ENCODE results near the gene HTR7. TPM values are rescaled to one million over a fixed set of nuclear protein-coding genes. Genes with fewer than 3 reads are reported as not detected.

The HTR7 gene
- total and polyA plus RNA-seq, 2 donors from 2014 or later: 0.38 TPM; not detected in 1

GRCh38 chr10:90745565-90745964 lies 112.3 kb downstream of the HTR7 start:
- TF ChIP-seq, protein P1, sequence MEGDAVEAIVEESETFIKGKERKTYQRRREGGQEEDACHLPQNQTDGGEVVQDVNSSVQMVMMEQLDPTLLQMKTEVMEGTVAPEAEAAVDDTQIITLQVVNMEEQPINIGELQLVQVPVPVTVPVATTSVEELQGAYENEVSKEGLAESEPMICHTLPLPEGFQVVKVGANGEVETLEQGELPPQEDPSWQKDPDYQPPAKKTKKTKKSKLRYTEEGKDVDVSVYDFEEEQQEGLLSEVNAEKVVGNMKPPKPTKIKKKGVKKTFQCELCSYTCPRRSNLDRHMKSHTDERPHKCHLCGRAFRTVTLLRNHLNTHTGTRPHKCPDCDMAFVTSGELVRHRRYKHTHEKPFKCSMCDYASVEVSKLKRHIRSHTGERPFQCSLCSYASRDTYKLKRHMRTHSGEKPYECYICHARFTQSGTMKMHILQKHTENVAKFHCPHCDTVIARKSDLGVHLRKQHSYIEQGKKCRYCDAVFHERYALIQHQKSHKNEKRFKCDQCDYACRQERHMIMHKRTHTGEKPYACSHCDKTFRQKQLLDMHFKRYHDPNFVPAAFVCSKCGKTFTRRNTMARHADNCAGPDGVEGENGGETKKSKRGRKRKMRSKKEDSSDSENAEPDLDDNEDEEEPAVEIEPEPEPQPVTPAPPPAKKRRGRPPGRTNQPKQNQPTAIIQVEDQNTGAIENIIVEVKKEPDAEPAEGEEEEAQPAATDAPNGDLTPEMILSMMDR (IDR thresholded peaks at IDR 0.05; ENCODE audit: borderline replicate concordance, extremely low read depth, insufficient read depth): no peak
- DNase-seq (no peak), FAIRE-seq (no peak)
- H3K27ac ChIP-seq (ENCODE audit: low read depth in 2 of 2, low read length in 2 of 2): no peak overlapping the region
- H3K4me1 ChIP-seq (ENCODE audit: control insufficient read depth in 2 of 3, insufficient read depth in 2 of 3, low read depth in 1 of 3, low read length in 3 of 3): no peaks in the 10 kb centered on the region
- no peak overlapping the region for H3K4me3 ChIP-seq (ENCODE audit: low read length in 3 of 3)
- H3K27me3 ChIP-seq (ENCODE audit: control insufficient read depth, insufficient read depth, low read length): no peaks in the 10 kb centered on the region
- no peaks in the 10 kb centered on the region for H3K9me3 ChIP-seq (ENCODE audit: control insufficient read depth in 2 of 3, insufficient read depth in 1 of 3, low read length in 3 of 3)
- no peak overlapping the region for H3K9ac ChIP-seq (ENCODE audit: low read length in 3 of 3)
- H3K36me3 ChIP-seq (ENCODE audit: control insufficient read depth in 2 of 3, insufficient read depth in 3 of 3, low read length in 3 of 3): no peaks in the 10 kb centered on the region
- intact Hi-C loops (cut with DNase I): no loop called here

DNA sequence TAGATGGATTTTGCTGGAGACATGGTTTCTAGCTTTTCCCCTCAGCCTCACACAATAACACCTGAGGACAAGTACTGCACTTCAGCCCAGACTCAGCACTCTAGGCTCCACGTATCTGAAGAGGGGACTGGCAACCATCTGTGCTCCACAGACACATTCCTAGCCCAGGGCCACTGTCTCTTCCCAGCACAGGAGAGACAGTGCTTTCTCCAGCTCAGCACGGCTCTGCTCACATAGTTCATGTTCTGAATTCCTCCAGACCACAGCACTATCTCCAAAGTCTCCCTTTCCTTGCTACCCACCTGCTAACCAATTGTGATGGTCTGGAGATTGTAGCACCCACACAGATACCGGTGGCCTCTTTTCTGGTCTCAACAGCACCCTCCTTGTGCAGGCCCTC lies 114.5 kb downstream of the HTR7 start:
- no peaks in the 10 kb centered on the region for H3K27me3 ChIP-seq (ENCODE audit: control insufficient read depth, insufficient read depth, low read length)
- intact Hi-C loops (cut with DNase I): no loop called here
- FAIRE-seq: no peak
- H3K36me3 ChIP-seq (ENCODE audit: control insufficient read depth in 2 of 3, insufficient read depth in 3 of 3, low read length in 3 of 3): no peaks in the 10 kb centered on the region
- no peaks in the 10 kb centered on the region for H3K4me1 ChIP-seq (ENCODE audit: control insufficient read depth in 2 of 3, insufficient read depth in 2 of 3, low read depth in 1 of 3, low read length in 3 of 3)
- TF ChIP-seq, protein P1 (IDR thresholded peaks at IDR 0.05; ENCODE audit: borderline replicate concordance, extremely low read depth, insufficient read depth): no peak
- H3K9me3 ChIP-seq (ENCODE audit: control insufficient read depth in 2 of 3, insufficient read depth in 1 of 3, low read length in 3 of 3): no peaks in the 10 kb centered on the region
- no peak for DNase-seq
- no peak overlapping the region for H3K27ac ChIP-seq (ENCODE audit: low read depth in 2 of 2, low read length in 2 of 2)
- no peak overlapping the region for H3K4me3 ChIP-seq (ENCODE audit: low read length in 3 of 3)
- H3K9ac ChIP-seq (ENCODE audit: low read length in 3 of 3): no peak overlapping the region

- Histone ChIP-seq H3K9me3 (ENCODE audit: control insufficient read depth in 2 of 3, insufficient read depth in 1 of 3, low read length in 3 of 3) (no peaks in the 10 kb centered on the region), H3K27me3 (ENCODE audit: control insufficient read depth, insufficient read depth, low read length) (no peaks in the 10 kb centered on the region), H3K27ac (ENCODE audit: low read depth in 2 of 2, low read length in 2 of 2) (no peak overlapping the region), H3K9ac (ENCODE audit: low read length in 3 of 3) (no peak overlapping the region), H3K36me3 (ENCODE audit: control insufficient read depth in 2 of 3, insufficient read depth in 3 of 3, low read length in 3 of 3) (no peaks in the 10 kb centered on the region), H3K4me1 (ENCODE audit: control insufficient read depth in 2 of 3, insufficient read depth in 2 of 3, low read depth in 1 of 3, low read length in 3 of 3) (no peaks in the 10 kb centered on the region), H3K4me3 (ENCODE audit: low read length in 3 of 3) (no peak overlapping the region)
- intact Hi-C loops (cut with DNase I): no loop called here
- no peak for FAIRE-seq
- TF ChIP-seq, protein P1 (IDR thresholded peaks at IDR 0.05; ENCODE audit: borderline replicate concordance, extremely low read depth, insufficient read depth): no peak
- peak in 1 of 5 donors; percentile 3 for DNase-seq
Observed at GRCh38 chr10:90741926-90742565, 115.8 kb downstream of the HTR7 start.

DNA sequence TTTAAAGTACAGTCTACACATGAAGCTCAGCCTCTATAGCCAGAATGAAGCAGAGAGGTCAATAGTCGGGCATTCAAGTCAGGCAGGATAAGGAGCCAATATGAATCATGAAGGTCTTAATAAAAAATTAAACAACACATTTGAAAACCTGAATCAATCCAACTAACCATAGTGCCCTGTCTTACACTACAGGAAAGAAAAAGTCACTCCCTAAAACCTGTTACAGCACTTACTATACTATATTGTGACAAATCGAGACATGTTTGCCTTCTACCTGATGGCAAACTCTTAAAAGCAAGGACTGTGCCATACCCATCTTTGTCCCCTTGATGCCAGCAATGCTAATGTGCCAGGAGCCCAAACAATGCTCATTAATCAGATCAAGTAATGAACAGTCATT lies 117.6 kb downstream of the HTR7 start:
- H3K4me3 ChIP-seq (ENCODE audit: low read length in 3 of 3): no peak overlapping the region
- H3K27ac ChIP-seq (ENCODE audit: low read depth in 2 of 2, low read length in 2 of 2): no peak overlapping the region
- TF ChIP-seq, protein P1 (IDR thresholded peaks at IDR 0.05; ENCODE audit: borderline replicate concordance, extremely low read depth, insufficient read depth): no peak
- intact Hi-C loops (cut with DNase I): no loop called here
- H3K9ac ChIP-seq (ENCODE audit: low read length in 3 of 3): no peak overlapping the region
- H3K4me1 ChIP-seq (ENCODE audit: control insufficient read depth in 2 of 3, insufficient read depth in 2 of 3, low read depth in 1 of 3, low read length in 3 of 3): no peaks in the 10 kb centered on the region
- no peak for DNase-seq
- H3K9me3 ChIP-seq (ENCODE audit: control insufficient read depth in 2 of 3, insufficient read depth in 1 of 3, low read length in 3 of 3): no peaks in the 10 kb centered on the region
- FAIRE-seq: no peak
- no peaks in the 10 kb centered on the region for H3K36me3 ChIP-seq (ENCODE audit: control insufficient read depth in 2 of 3, insufficient read depth in 3 of 3, low read length in 3 of 3)
- H3K27me3 ChIP-seq (ENCODE audit: control insufficient read depth, insufficient read depth, low read length): no peaks in the 10 kb centered on the region

All from kidney (tissue), 14 donors.